NCI-H226 (cell line): Measurements from ENCODE around the gene CYP11A1.
A peak's percentile ranks its signal among the peaks of the same experiment; 100 is the strongest.
"Not testable (repeated sequence)": the region's sequence is repeated elsewhere in the genome, so short reads cannot be mapped to it uniquely, and the experiment has no call there.

Source experiments
- DNase-seq: peaks from one replicate; pipeline ENCODE4 v3.0.0-alpha.2; 2015

The CYP11A1 gene

GRCh38 chr15:74373731-74374647 is 6.5 kb upstream of the CYP11A1 start:
- peak; percentile 92 for DNase-seq

- no peak for DNase-seq
Observed at GRCh38 chr15:74373056-74373650, 5.7 kb upstream of the CYP11A1 start.

- DNase-seq: no peak
Observed at GRCh38 chr15:74370471-74370870, 3.0 kb upstream of the CYP11A1 start.

GRCh38 chr15:74369756-74370155 is 2.3 kb upstream of the CYP11A1 start:
- no peak for DNase-seq

GRCh38 chr15:74369084-74369745 is 1.8 kb upstream of the CYP11A1 start:
- no peak for DNase-seq

GRCh38 chr15:74368121-74368520 is 675 bp upstream of the CYP11A1 start:
- no peak for DNase-seq

- DNase-seq: no peak
Observed at GRCh38 chr15:74365598-74366445, 1.6 kb downstream of the CYP11A1 start.

- no peak for DNase-seq
Observed at GRCh38 chr15:74364936-74365597, 2.4 kb downstream of the CYP11A1 start.

GRCh38 chr15:74362482-74362881 is 5.0 kb downstream of the CYP11A1 start:
- no peak for DNase-seq

GRCh38 chr15:74360855-74361254 is 6.6 kb downstream of the CYP11A1 start:
- not testable (repeated sequence) for DNase-seq

GRCh38 chr15:74359376-74359775 is 8.1 kb downstream of the CYP11A1 start:
- not testable (repeated sequence) for DNase-seq

GRCh38 chr15:74357514-74357913 is 9.9 kb downstream of the CYP11A1 start:
- DNase-seq: not testable (repeated sequence)

- not testable (repeated sequence) for DNase-seq
Observed at GRCh38 chr15:74356050-74356449, 11.4 kb downstream of the CYP11A1 start.

GRCh38 chr15:74353992-74354391 is 13.5 kb downstream of the CYP11A1 start:
- DNase-seq: not testable (repeated sequence)

- DNase-seq: no peak
Observed at GRCh38 chr15:74352393-74352910, 15.0 kb downstream of the CYP11A1 start.

- no peak for DNase-seq
Observed at GRCh38 chr15:74351670-74352069, 15.8 kb downstream of the CYP11A1 start.

GRCh38 chr15:74350295-74351275 is 16.9 kb downstream of the CYP11A1 start:
- DNase-seq: no peak

GRCh38 chr15:74349241-74349778 is 18.1 kb downstream of the CYP11A1 start:
- DNase-seq: no peak

GRCh38 chr15:74347757-74348250 is 19.6 kb downstream of the CYP11A1 start:
- no peak for DNase-seq

GRCh38 chr15:74345051-74345450 is 22.4 kb downstream of the CYP11A1 start:
- DNase-seq: peak; percentile 66
